GM12873 (cell line): ENCODE results near the gene TFAP2C.

ENCODE experiments used
- CTCF ChIP-seq: IDR thresholded peaks from 2 replicates; pipeline ENCODE4 v1.5.1; 2012; ENCODE audit warnings: low read depth, mild to moderate bottlenecking, moderate library complexity, low read length, control low read depth; ENCODE audit not compliant: insufficient read depth; ENCODE audit errors: missing control alignments

TFAP2C gene

GRCh38 chr20:56589633-56590032 lies 39.5 kb upstream of the TFAP2C start:
- TF ChIP-seq CTCF: no peak

GRCh38 chr20:56590888-56591287 lies 38.2 kb upstream of the TFAP2C start:
- no peak for TF ChIP-seq CTCF

GRCh38 chr20:56592211-56592610 lies 36.9 kb upstream of the TFAP2C start:
- TF ChIP-seq CTCF: no peak

- TF ChIP-seq CTCF: no peak
These were observed 36.3 kb upstream of the TFAP2C start for GRCh38 chr20:56592817-56593216.

- no peak for TF ChIP-seq CTCF
These were observed 33.2 kb upstream of the TFAP2C start for GRCh38 chr20:56595746-56596475.

- TF ChIP-seq CTCF: no peak
These were observed 27.9 kb upstream of the TFAP2C start for GRCh38 chr20:56601166-56601565.

- no peak for TF ChIP-seq CTCF
These were observed 24.4 kb upstream of the TFAP2C start for GRCh38 chr20:56604673-56605072.
